Stimulated activated CD4-positive, alpha-beta T cell treated with anti-CD3 and anti-CD28 coated beads, TNF-alpha, amount 100 ng/mL, for 48 hours (primary cell): Measurements from ENCODE around the gene ABTB2.

ENCODE experiments used
- DNase-seq, 3 donors: peaks; one replicate each; pipeline ENCODE4 v3.0.0-alpha.2; 2020; ENCODE audit warnings: low read depth in 3 of 3

ABTB2 gene

GRCh38 chr11:34214961-34215805 is 142.6 kb downstream of the ABTB2 start:
- peak; percentile 57 to 88 (median 68) for DNase-seq

- DNase-seq: no peak
Measured at GRCh38 chr11:34213366-34213765, 144.4 kb downstream of the ABTB2 start.

- DNase-seq: no peak
Measured at GRCh38 chr11:34212566-34212965, 145.2 kb downstream of the ABTB2 start.

DNA sequence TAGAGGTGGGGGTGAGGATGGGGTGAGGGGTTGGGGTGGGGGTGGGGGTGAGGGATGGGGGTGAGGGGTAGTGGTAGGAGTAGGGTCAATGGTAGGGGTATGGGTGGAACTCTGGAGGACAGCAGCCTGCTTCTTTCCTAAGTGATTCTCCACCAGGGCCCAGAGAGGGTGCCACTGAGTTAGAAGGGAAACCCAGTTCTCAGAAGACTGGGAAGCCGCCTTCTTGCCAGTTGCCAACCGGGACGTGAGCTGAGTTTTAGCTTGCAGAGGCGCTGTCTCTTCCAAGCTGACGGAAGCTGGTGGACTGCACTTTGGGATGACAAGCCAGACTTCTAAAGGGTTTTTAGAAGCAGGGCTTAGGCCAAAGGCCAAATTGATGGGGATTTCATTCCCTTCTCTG is 148.0 kb downstream of the ABTB2 start:
- DNase-seq: no peak

DNA sequence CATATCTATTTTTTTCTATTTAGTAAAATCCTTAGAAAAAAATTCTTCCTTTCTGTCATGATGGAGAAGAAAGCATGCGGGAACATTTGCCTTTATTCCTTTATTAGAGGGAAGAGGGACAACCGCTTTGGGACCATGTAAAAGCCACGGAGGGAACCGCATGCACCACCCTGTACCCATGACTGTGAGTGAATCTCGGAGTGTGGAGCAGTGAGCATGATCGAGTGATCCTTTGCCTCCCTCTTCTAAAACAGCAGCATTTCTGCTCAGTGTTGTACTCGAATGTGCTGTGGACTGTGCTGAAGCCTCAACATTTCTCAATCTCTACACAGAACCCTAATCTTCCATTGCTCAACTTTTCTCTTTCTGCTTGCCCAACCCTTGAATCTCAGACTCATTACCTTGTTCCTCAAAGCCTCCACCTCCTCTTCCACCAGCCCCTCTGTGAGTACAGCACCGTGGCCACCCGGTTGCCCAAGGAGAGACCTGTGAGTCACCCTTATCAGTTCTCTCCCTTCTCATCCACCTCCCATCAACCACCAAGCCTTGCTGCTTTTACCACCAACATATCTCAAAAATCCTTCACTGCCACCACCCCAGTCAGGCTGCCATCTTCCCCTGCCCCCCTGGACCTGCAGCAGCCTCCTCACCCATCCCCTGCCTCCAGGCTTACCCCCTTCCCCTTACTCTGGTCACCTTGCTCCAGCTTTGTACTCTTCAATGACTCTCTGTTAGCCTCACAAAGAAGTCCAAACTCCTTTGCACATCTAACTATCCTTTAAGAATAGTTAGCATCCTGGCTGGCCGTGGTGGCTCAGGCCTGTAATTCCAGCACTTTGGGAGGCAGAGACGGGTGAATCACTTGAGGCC is 149.3 kb downstream of the ABTB2 start:
- DNase-seq: no peak

GRCh38 chr11:34207487-34208180 is 150.2 kb downstream of the ABTB2 start:
- DNase-seq: no peak

- no peak for DNase-seq
Measured at GRCh38 chr11:34206407-34207300, 151.2 kb downstream of the ABTB2 start.

GRCh38 chr11:34205326-34206035 is 152.3 kb downstream of the ABTB2 start:
- no peak for DNase-seq

- DNase-seq: no peak
Measured at GRCh38 chr11:34204396-34205279, 153.2 kb downstream of the ABTB2 start.

GRCh38 chr11:34203377-34203871 is 154.4 kb downstream of the ABTB2 start:
- no peak for DNase-seq

GRCh38 chr11:34201129-34201528 is 156.7 kb downstream of the ABTB2 start:
- no peak for DNase-seq

- DNase-seq: no peak
Measured at GRCh38 chr11:34199525-34199924, 158.3 kb downstream of the ABTB2 start.

DNA sequence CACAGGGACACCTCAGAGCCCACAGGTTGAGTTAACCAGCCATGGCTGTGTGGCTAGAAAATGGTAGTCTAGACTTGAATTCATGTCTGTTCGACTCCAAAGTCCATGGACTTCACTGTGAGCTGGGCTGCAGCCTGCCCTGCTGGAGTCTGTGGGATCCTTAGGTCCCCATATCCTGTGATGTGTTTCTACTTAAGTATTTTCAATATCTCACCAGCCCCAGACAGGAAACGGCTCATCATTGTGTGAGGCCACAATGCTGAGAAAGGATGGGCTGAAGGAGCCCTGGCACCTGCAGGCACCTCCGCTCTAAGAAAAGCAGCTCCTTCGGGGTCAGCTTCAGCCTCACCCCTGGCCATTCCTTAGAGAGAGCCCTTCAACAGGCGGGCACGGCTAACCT is 159.3 kb downstream of the ABTB2 start:
- no peak for DNase-seq

DNA sequence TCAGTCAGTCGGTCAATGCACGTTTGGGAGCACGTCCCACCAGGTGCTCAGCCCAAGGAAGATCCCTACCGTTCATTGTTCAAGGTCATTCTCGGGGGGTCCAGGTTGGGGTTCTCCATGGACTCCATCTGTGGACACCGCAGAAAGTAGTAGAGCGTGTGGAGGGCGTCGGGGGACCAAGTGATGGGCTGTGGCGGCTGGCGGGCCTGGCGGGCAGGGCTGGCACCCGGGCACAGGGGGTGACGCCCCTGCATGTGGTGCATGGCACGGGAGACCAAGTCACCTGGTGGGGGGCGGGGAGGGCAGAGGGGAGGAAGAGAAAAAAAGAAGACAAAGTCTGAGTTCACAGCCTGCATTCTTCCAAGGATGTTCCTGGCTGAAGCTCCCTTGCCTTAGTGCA is 160.6 kb downstream of the ABTB2 start:
- no peak for DNase-seq

GRCh38 chr11:34194576-34195335 is 163.1 kb downstream of the ABTB2 start:
- DNase-seq: no peak

DNA sequence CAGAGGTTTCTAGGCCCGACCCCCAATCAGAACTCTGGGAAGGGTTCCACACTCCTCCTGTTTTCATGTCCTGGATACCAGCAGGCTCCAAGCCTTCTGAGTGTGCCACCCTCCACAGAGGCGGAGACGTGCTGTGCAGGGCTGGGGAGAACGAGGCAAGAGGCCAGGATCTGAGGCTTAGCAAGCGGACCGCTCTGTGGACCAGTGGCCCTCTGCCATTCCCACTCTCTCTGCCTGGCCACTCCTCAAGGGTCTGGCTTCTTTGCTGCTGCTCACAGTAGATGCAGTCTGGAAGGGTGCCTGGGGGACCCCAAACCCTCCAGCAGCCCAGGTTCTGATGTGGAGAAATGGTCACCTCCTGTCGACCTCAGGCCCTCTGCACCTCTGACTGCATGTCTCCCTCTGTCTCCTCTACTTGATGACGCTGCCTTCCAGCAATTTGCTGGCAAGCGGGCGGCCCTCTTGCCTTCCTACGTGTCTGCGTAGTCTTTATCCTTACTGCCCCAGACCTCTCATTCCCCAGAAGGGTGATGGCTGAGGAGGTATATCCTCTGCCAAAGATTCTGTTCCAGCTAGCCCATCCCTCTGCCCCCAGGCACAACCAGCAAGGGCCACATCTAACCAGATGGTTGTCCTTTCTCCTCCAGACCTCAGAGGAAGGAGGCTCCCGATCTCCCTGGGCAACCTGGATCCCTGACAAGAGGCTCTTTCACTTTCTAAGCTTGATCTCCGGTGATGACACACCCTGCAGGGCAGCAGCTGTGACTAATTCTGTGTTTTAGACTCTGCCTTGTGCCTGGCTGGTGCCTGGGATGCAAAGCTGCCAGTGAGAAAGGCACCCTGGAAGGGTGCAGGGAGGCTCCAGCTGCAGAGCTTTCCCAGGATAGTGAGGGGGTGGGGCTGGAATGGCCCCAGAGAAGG is 165.1 kb downstream of the ABTB2 start:
- peak in 1 of 3 donors; percentile 3 for DNase-seq

DNA sequence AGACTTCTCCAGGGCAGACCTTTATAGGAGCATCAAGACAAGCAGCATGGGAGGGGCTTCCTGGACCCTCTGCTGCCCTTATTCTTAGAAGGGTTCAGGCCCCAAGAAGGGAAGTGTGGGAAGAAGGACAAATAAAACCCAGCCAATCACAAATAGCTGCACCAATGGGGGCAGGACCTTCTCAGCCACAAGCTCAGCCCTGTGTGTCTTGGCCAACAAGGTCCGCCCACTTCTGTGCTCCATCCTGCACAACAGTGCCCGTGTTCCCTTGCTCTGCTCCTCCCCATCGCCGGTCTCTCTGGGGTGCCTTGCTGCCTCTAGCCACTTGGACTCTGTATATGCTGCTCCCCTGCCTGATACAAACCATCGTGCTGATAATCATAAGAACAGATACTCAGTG is 166.2 kb downstream of the ABTB2 start:
- no peak for DNase-seq
